ENCODE results near the gene ABCC3. TPM values are rescaled to one million over a fixed set of nuclear protein-coding genes. Genes with fewer than 3 reads are reported as not detected.

ABCC3 gene
- total RNA-seq, 4 donors from 2014 or later, result 2.0 to 18.7 (median 5.1) TPM

- Histone ChIP-seq H3K27ac (no peak overlapping the region), H3K4me3 (no peak overlapping the region), H3K4me1 (peaks cover 3 to 22% (median 18%) of the 10 kb centered on the region in 3 donors), H3K36me3 (no peaks in the 10 kb centered on the region), H3K9me3 (no peaks in the 10 kb centered on the region), H3K27me3 (no peaks in the 10 kb centered on the region)
- TF ChIP-seq POLR2AphosphoS5 (IDR thresholded peaks at IDR 0.05), result no peak
- TF ChIP-seq CTCF (IDR thresholded peaks at IDR 0.05), result no peak
- no peak for TF ChIP-seq EP300 (IDR thresholded peaks at IDR 0.05)
- no peak for TF ChIP-seq POLR2A (IDR thresholded peaks at IDR 0.05)
- no peak for ATAC-seq
- 90 to 92% methylated on average over 2 to 4 of the region's 24 CpGs for WGBS, 2 donors (ENCODE audit: low coverage in 1 of 2)
Observed at GRCh38 chr17:50590946-50591737, 43.5 kb upstream of the ABCC3 start.

- no peaks in the 10 kb centered on the region for H3K36me3 ChIP-seq
- peaks cover 3 to 20% (median 18%) of the 10 kb centered on the region in 3 donors for H3K4me1 ChIP-seq
- WGBS, 2 donors (ENCODE audit: low coverage in 1 of 2), result 42 to 50% methylated on average over 2 to 3 of the region's 10 CpGs
- H3K27me3 ChIP-seq, result no peaks in the 10 kb centered on the region
- no peaks in the 10 kb centered on the region for H3K9me3 ChIP-seq
- TF ChIP-seq CTCF (IDR thresholded peaks at IDR 0.05) (no peak), POLR2A (IDR thresholded peaks at IDR 0.05) (no peak), POLR2AphosphoS5 (IDR thresholded peaks at IDR 0.05) (no peak), EP300 (IDR thresholded peaks at IDR 0.05) (no peak)
- H3K4me3 ChIP-seq, result no peak overlapping the region
- no peak overlapping the region for H3K27ac ChIP-seq
- ATAC-seq, result no peak
Observed at GRCh38 chr17:50593321-50593720, 41.4 kb upstream of the ABCC3 start.

- no peak for ATAC-seq
- Histone ChIP-seq H3K4me1 (peaks cover 0 to 11% (median 10%) of the 10 kb centered on the region in 3 donors), H3K27me3 (no peaks in the 10 kb centered on the region), H3K36me3 (no peaks in the 10 kb centered on the region), H3K27ac (no peak overlapping the region), H3K9me3 (no peaks in the 10 kb centered on the region), H3K4me3 (no peak overlapping the region)
- 52 to 69% methylated on average over 4 to 7 of the region's 11 CpGs for WGBS, 2 donors (ENCODE audit: low coverage in 1 of 2)
- TF ChIP-seq EP300 (IDR thresholded peaks at IDR 0.05) (no peak), POLR2A (IDR thresholded peaks at IDR 0.05) (no peak)
Observed at GRCh38 chr17:50594128-50594823, 40.4 kb upstream of the ABCC3 start.

DNA sequence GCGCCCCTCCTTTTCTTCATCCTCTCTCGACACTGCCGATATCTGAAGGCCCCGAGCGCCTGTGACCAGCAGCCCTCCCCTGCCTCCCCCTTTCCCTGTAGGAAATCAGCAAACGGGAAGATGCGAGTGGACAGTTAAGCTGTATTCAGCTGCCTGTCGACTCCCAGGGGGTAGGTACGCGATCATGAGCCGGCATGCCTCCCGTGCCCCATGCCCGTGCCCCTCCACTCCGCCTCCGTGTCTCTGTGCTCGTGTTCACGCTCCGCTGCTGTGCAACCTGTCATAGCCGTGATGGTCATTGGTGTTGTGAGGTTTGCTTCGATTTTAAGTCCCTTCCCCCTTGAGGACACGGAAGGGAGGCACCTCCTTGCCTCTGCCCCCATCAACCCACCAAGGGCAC is 39.8 kb upstream of the ABCC3 start:
- Histone ChIP-seq H3K4me1 (peaks cover 0 to 5% (median 4%) of the 10 kb centered on the region in 3 donors), H3K27me3 (no peaks in the 10 kb centered on the region), H3K36me3 (no peaks in the 10 kb centered on the region), H3K27ac (no peak overlapping the region), H3K4me3 (no peak overlapping the region), H3K9me3 (no peaks in the 10 kb centered on the region)
- TF ChIP-seq POLR2AphosphoS5 (IDR thresholded peaks at IDR 0.05) (no peak), EP300 (IDR thresholded peaks at IDR 0.05) (no peak), POLR2A (IDR thresholded peaks at IDR 0.05) (no peak)
- 86 to 100% methylated on average over 1 to 10 of the region's 21 CpGs for WGBS, 2 donors (ENCODE audit: low coverage in 1 of 2)
- no peak for ATAC-seq

GRCh38 chr17:50596191-50597037 is 38.3 kb upstream of the ABCC3 start:
- no peaks in the 10 kb centered on the region for H3K4me1 ChIP-seq
- no peak overlapping the region for H3K4me3 ChIP-seq
- peak in 2 of 4 experiments; percentile 4 to 25 for TF ChIP-seq CTCF (IDR thresholded peaks at IDR 0.05)
- TF ChIP-seq POLR2AphosphoS5 (IDR thresholded peaks at IDR 0.05), result no peak
- TF ChIP-seq POLR2A (IDR thresholded peaks at IDR 0.05), result no peak
- no peak for TF ChIP-seq EP300 (IDR thresholded peaks at IDR 0.05)
- no peaks in the 10 kb centered on the region for H3K36me3 ChIP-seq
- peaks cover 3% of the 10 kb centered on the region for H3K27me3 ChIP-seq
- no CpG with 5 or more reads among the region's 34 CpGs for WGBS, 2 donors (ENCODE audit: low coverage in 1 of 2)
- H3K27ac ChIP-seq, result no peak overlapping the region
- H3K9me3 ChIP-seq, result no peaks in the 10 kb centered on the region
- no peak for ATAC-seq
